DND-41 (cell line): ENCODE results near the gene TUBB2A.

ENCODE experiments used
- ATAC-seq: fragments of 200-7000 bp; cut with Tn5 transposase; 3 replicates; pipeline ENCODE4 v1.9.1; 2021; ENCODE audit warnings: low read depth; ENCODE audit not compliant: insufficient read depth
- DNase-seq: peaks from one replicate; pipeline ENCODE4 v3.0.0-alpha.2; 2020
- H2AFZ ChIP-seq: 2 replicates; pipeline ENCODE4 v1.6.0; 2012; ENCODE audit warnings: low read depth, low read length
- H3K27ac ChIP-seq: 2 replicates; pipeline ENCODE4 v1.5.1; 2012; ENCODE audit warnings: low read length, inconsistent platforms
- H3K27me3 ChIP-seq: fragments of 200-600 bp; sonication (generic); 2 replicates; pipeline ENCODE4 v1.6.0; 2012; ENCODE audit warnings: low read length, mild to moderate bottlenecking, inconsistent platforms; ENCODE audit not compliant: insufficient read depth, poor library complexity
- H3K36me3 ChIP-seq: 2 replicates; pipeline ENCODE4 v1.5.1; 2012; ENCODE audit warnings: low read length, inconsistent platforms; ENCODE audit not compliant: insufficient read depth
- H3K4me1 ChIP-seq: 2 replicates; pipeline ENCODE4 v1.5.1; 2012; ENCODE audit warnings: mild to moderate bottlenecking, low read length; ENCODE audit not compliant: insufficient read depth
- H3K4me2 ChIP-seq: 2 replicates; pipeline ENCODE4 v1.6.0; 2012; ENCODE audit warnings: mild to moderate bottlenecking, moderate library complexity, low read length, inconsistent platforms; ENCODE audit not compliant: insufficient read depth
- H3K4me3 ChIP-seq, 2 experiments: fragments of 200-600 bp in 1 of 2; shearing (Covaris generic) in 1 of 2; 2 replicates each; pipeline ENCODE4 v1.5.1; 2012 to 2016; ENCODE audit warnings: inconsistent platforms in 2 of 2, low read length in 2 of 2, mild to moderate bottlenecking in 2 of 2, low read depth in 1 of 2, moderate library complexity in 1 of 2
- H3K79me2 ChIP-seq: 2 replicates; pipeline ENCODE4 v1.6.0; 2012; ENCODE audit warnings: low read length, inconsistent platforms; ENCODE audit not compliant: insufficient read depth
- H3K9ac ChIP-seq: 2 replicates; pipeline ENCODE4 v1.6.0; 2012; ENCODE audit warnings: low read depth, mild to moderate bottlenecking, inconsistent platforms, low read length, moderate library complexity
- H3K9me3 ChIP-seq: 2 replicates; pipeline ENCODE4 v1.5.1; 2012; ENCODE audit warnings: low read length, moderate library complexity, mild to moderate bottlenecking, inconsistent platforms; ENCODE audit not compliant: insufficient read depth, severe bottlenecking
- H4K20me1 ChIP-seq: 2 replicates; pipeline ENCODE4 v1.6.0; 2012; ENCODE audit warnings: low read length; ENCODE audit not compliant: insufficient read depth
- EZH2 ChIP-seq: IDR thresholded peaks from 3 replicates; pipeline ENCODE4 v1.6.1; 2012; ENCODE audit warnings: borderline replicate concordance, low read depth, mild to moderate bottlenecking, moderate library complexity, low read length, inconsistent platforms; ENCODE audit not compliant: severe bottlenecking
- TF ChIP-seq, protein P1 (sequence below): IDR thresholded peaks from 2 replicates; pipeline ENCODE4 v1.5.1; 2012; ENCODE audit warnings: borderline replicate concordance, low read length, moderate library complexity, mild to moderate bottlenecking; ENCODE audit not compliant: poor library complexity, severe bottlenecking; ENCODE audit errors: extremely low read depth

TUBB2A gene

DNA sequence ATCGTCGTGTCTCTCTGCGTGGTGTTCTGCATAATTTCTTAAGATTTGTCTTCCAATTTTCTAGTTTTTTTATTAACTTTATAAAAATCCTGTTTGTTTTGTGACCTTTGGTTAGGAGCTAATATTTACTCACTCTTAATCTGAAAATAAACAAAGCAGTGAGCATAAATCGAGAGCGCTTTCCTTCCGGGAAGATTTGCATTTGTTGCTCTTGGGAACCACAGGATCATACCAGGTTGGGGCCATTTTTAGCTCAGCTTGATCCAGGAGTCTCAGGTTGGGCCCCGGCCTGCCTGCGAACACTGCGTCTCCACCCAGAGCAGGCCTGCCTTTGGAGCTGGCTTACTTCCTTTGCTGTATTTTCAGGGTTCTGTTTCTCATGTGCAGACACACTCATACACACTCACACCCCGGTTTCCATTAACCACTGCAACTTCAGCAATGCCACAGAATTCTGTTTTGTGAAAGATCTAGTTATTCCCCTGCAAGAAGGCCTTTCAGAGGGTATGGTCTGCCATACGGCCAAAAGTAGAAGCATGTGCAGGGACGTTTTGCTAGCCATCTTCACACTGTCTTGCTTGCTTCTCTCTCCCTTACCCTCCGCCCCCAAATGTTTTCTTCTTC is 21.6 kb downstream of the TUBB2A start:
- ATAC-seq (no peak), DNase-seq (no peak)
- no peak overlapping the region for H3K4me2 ChIP-seq
- H3K4me3 ChIP-seq: no peak overlapping the region
- H3K79me2 ChIP-seq: no peaks in the 10 kb centered on the region
- H3K36me3 ChIP-seq: peaks cover 31% of the 10 kb centered on the region
- H4K20me1 ChIP-seq: no peaks in the 10 kb centered on the region
- TF ChIP-seq, protein P1, sequence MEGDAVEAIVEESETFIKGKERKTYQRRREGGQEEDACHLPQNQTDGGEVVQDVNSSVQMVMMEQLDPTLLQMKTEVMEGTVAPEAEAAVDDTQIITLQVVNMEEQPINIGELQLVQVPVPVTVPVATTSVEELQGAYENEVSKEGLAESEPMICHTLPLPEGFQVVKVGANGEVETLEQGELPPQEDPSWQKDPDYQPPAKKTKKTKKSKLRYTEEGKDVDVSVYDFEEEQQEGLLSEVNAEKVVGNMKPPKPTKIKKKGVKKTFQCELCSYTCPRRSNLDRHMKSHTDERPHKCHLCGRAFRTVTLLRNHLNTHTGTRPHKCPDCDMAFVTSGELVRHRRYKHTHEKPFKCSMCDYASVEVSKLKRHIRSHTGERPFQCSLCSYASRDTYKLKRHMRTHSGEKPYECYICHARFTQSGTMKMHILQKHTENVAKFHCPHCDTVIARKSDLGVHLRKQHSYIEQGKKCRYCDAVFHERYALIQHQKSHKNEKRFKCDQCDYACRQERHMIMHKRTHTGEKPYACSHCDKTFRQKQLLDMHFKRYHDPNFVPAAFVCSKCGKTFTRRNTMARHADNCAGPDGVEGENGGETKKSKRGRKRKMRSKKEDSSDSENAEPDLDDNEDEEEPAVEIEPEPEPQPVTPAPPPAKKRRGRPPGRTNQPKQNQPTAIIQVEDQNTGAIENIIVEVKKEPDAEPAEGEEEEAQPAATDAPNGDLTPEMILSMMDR: no peak
- TF ChIP-seq EZH2: no peak
- no peaks in the 10 kb centered on the region for H3K27me3 ChIP-seq
- H2AFZ ChIP-seq: no peak overlapping the region
- no peaks in the 10 kb centered on the region for H3K4me1 ChIP-seq
- H3K9me3 ChIP-seq: no peaks in the 10 kb centered on the region
- no peak overlapping the region for H3K27ac ChIP-seq
- H3K9ac ChIP-seq: no peak overlapping the region

DNA sequence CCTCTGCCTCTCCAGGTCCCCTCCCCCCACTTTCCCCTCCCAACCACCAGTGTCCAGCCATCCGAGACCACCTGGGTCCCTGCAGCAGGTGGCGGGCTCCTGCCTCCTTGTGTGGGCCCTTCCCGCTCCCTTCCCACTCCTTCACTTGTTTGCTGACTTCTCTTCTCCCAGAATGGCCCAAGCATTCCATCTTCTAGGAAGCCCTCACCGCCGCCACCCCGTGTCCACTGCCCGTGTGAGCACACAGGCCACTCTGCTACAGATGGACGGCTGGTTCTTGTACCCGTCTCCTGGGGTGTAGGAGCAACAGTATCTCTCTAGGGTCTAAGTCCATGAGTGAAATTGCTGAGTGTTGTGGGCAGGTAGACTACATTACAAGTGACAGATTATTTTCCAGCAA is 23.8 kb downstream of the TUBB2A start:
- Histone ChIP-seq H3K27ac (no peak overlapping the region), H2AFZ (no peak overlapping the region), H3K36me3 (peaks cover 26% of the 10 kb centered on the region), H3K79me2 (no peaks in the 10 kb centered on the region), H4K20me1 (no peaks in the 10 kb centered on the region), H3K9ac (no peak overlapping the region), H3K9me3 (no peaks in the 10 kb centered on the region), H3K27me3 (no peaks in the 10 kb centered on the region), H3K4me1 (no peaks in the 10 kb centered on the region), H3K4me2 (no peak overlapping the region), H3K4me3 (no peak overlapping the region)
- DNase-seq (no peak), ATAC-seq (no peak)
- TF ChIP-seq, protein P1: no peak
- no peak for TF ChIP-seq EZH2

- Histone ChIP-seq H3K27ac (no peak overlapping the region), H2AFZ (no peak overlapping the region), H3K4me2 (no peak overlapping the region), H3K9ac (no peak overlapping the region), H3K4me3 (no peak overlapping the region), H3K9me3 (no peaks in the 10 kb centered on the region), H3K36me3 (peaks cover 16% of the 10 kb centered on the region; the same call in 1 of the 2 replicates), H4K20me1 (no peaks in the 10 kb centered on the region), H3K27me3 (no peaks in the 10 kb centered on the region), H3K79me2 (no peaks in the 10 kb centered on the region), H3K4me1 (peaks cover 8% of the 10 kb centered on the region; the same call in 1 of the 2 replicates)
- DNase-seq (no peak), ATAC-seq (no peak)
- TF ChIP-seq EZH2: no peak
- TF ChIP-seq, protein P1: no peak
These were observed 25.6 kb downstream of the TUBB2A start for GRCh38 chr6:3131695-3132094.
